OCI-LY7 (cell line): ENCODE measurements around the gene MRPS12. TPM values are rescaled to one million over a fixed set of nuclear protein-coding genes. Genes with fewer than 3 reads are reported as not detected.

Source experiments
- BruUV-seq: library from RNA; stranded (reverse); fragments of 400-500 nt; replicated peaks from 2 replicates; lab custom pipeline; 2021; lab: Mats Ljungman, UMichigan
- CTCF ChIA-PET: fragments of 300-600 bp; sonication (Branson Sonifier 250); formaldehyde crosslinking; loops from one replicate; lab custom pipeline; 2022; ENCODE audit warnings: antibody characterized with exemption; ENCODE audit not compliant: unreplicated experiment; lab: Charles Lee
- POLR2A ChIA-PET: fragments of 300-600 bp; sonication (Branson Sonifier 250); formaldehyde crosslinking; loops from one replicate; lab custom pipeline; 2022; ENCODE audit warnings: antibody characterized with exemption; lab: Charles Lee
- DNase-seq: peaks from one replicate; pipeline ENCODE4 v3.0.0-alpha.2; 2015; ENCODE audit warnings: low spot score
- H2AFZ ChIP-seq: fragments of 200-600 bp; sonication (generic), shearing (Covaris generic); 2 replicates; pipeline ENCODE4 v1.6.1; 2014; ENCODE audit warnings: mild to moderate bottlenecking, antibody characterized with exemption, low read length, moderate library complexity
- H3K27ac ChIP-seq: fragments of 200-600 bp; sonication (generic); 2 replicates; pipeline ENCODE4 v1.5.1; 2014; ENCODE audit warnings: mixed run types, low read depth, mild to moderate bottlenecking, moderate library complexity, low read length, inconsistent platforms; ENCODE audit not compliant: poor library complexity, severe bottlenecking
- H3K36me3 ChIP-seq: fragments of 200-600 bp; sonication (generic); 2 replicates; pipeline ENCODE4 v1.6.1; 2014; ENCODE audit warnings: mild to moderate bottlenecking, antibody characterized with exemption, low read length, moderate library complexity, mixed read lengths; ENCODE audit not compliant: insufficient read depth
- H3K4me1 ChIP-seq: fragments of 200-600 bp; sonication (generic); 2 replicates; pipeline ENCODE4 v1.5.1; 2014; ENCODE audit warnings: mild to moderate bottlenecking, low read length; ENCODE audit not compliant: insufficient read depth, poor library complexity, severe bottlenecking
- H3K4me2 ChIP-seq: fragments of 200-600 bp; sonication (generic); 2 replicates; pipeline ENCODE4 v1.6.1; 2014; ENCODE audit warnings: mild to moderate bottlenecking, low read length
- H3K4me3 ChIP-seq: fragments of 200-600 bp; sonication (generic); 2 replicates; pipeline ENCODE4 v1.5.1; 2014; ENCODE audit warnings: mild to moderate bottlenecking, low read depth, low read length; ENCODE audit not compliant: poor library complexity, severe bottlenecking
- H3K79me2 ChIP-seq: fragments of 200-600 bp; sonication (generic); 2 replicates; pipeline ENCODE4 v1.6.1; 2016; ENCODE audit warnings: low read depth, mild to moderate bottlenecking, low read length, moderate library complexity, mixed read lengths; ENCODE audit not compliant: insufficient read depth
- H3K9me2 ChIP-seq: fragments of 200-600 bp; sonication (generic); 2 replicates; pipeline ENCODE4 v1.6.1; 2016; ENCODE audit warnings: mild to moderate bottlenecking, low read length, mixed read lengths; ENCODE audit not compliant: insufficient read depth
- H3K9me3 ChIP-seq: fragments of 200-600 bp; sonication (generic); 2 replicates; pipeline ENCODE4 v1.6.1; 2014; ENCODE audit warnings: mild to moderate bottlenecking, mixed run types, low read length, mixed read lengths
- H4K20me1 ChIP-seq: fragments of 200-600 bp; sonication (generic); 2 replicates; pipeline ENCODE4 v1.6.1; 2014; ENCODE audit warnings: mild to moderate bottlenecking, antibody characterized with exemption, low read length, moderate library complexity, mixed read lengths; ENCODE audit not compliant: insufficient read depth
- EZH2phosphoT487 ChIP-seq: fragments of 200-600 bp; sonication (generic); IDR thresholded peaks from 2 replicates; pipeline ENCODE4 v1.6.1; 2018; ENCODE audit warnings: low read depth, borderline replicate concordance, mild to moderate bottlenecking, mixed run types, antibody characterized with exemption, low read length, moderate library complexity, mixed read lengths
- intact Hi-C: fragments of 100-400 bp; cut with micrococcal nuclease; formaldehyde crosslinking; loops from one replicate; pipeline ENCODE4 v1.10.0; 2022; ENCODE audit not compliant: unreplicated experiment
- total RNA-seq, 2 experiments: library from RNA; depleted of rRNA in 1 of 2; stranded (reverse); fragments of >200 nt in 1 of 2; shearing (Covaris generic) in 1 of 2; gene quantifications; 2 replicates each; pipeline ENCODE4 v1.2.3, GENCODE V29; 2014 to 2022
- TF ChIP-seq, protein P1 (sequence below): fragments of 200-600 bp; sonication (generic); conservative IDR thresholded peaks from 2 replicates; pipeline ENCODE4 v1.5.1; 2014; ENCODE audit warnings: mild to moderate bottlenecking, antibody characterized with exemption, low read length, moderate library complexity, mixed read lengths

Gene MRPS12
- total RNA-seq, 2 experiments from 2014 or later, result 63.5 to 74.6 TPM

DNA sequence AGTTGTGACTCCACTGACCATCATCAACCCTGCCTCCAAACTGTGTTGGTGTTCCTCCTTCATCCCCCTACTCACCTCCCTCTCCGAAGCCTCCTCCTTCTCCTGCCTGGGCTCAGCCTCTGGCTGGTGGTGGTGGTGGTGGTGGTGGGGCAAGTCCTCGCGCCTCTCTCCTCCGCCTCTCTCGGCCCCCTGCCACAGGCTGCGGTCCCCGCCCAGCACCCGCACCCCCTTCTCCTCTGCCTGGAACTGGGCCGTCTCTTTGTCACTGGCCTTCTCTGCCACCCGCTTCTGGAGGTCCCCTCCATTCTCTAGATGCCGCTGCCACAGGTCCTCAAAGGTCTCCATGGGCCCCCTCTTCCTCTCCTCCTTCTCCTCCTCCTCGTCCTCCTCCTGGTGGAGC, 20.3 kb upstream of the MRPS12 start:
- CTCF ChIA-PET, result no interaction called here
- Histone ChIP-seq H3K27ac (no peak overlapping the region), H3K4me1 (no peaks in the 10 kb centered on the region), H3K4me2 (no peak overlapping the region), H4K20me1 (no peaks in the 10 kb centered on the region), H3K9me2 (no peaks in the 10 kb centered on the region), H3K9me3 (no peaks in the 10 kb centered on the region), H3K4me3 (no peak overlapping the region), H2AFZ (no peak overlapping the region), H3K36me3 (peaks cover 23% of the 10 kb centered on the region), H3K79me2 (no peaks in the 10 kb centered on the region)
- no TSS peak for BruUV-seq
- intact Hi-C loops, result no loop called here
- TF ChIP-seq, protein P1, sequence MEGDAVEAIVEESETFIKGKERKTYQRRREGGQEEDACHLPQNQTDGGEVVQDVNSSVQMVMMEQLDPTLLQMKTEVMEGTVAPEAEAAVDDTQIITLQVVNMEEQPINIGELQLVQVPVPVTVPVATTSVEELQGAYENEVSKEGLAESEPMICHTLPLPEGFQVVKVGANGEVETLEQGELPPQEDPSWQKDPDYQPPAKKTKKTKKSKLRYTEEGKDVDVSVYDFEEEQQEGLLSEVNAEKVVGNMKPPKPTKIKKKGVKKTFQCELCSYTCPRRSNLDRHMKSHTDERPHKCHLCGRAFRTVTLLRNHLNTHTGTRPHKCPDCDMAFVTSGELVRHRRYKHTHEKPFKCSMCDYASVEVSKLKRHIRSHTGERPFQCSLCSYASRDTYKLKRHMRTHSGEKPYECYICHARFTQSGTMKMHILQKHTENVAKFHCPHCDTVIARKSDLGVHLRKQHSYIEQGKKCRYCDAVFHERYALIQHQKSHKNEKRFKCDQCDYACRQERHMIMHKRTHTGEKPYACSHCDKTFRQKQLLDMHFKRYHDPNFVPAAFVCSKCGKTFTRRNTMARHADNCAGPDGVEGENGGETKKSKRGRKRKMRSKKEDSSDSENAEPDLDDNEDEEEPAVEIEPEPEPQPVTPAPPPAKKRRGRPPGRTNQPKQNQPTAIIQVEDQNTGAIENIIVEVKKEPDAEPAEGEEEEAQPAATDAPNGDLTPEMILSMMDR, result no peak
- no peak for TF ChIP-seq EZH2phosphoT487
- no peak for DNase-seq
- POLR2A ChIA-PET, result no interaction called here

DNA sequence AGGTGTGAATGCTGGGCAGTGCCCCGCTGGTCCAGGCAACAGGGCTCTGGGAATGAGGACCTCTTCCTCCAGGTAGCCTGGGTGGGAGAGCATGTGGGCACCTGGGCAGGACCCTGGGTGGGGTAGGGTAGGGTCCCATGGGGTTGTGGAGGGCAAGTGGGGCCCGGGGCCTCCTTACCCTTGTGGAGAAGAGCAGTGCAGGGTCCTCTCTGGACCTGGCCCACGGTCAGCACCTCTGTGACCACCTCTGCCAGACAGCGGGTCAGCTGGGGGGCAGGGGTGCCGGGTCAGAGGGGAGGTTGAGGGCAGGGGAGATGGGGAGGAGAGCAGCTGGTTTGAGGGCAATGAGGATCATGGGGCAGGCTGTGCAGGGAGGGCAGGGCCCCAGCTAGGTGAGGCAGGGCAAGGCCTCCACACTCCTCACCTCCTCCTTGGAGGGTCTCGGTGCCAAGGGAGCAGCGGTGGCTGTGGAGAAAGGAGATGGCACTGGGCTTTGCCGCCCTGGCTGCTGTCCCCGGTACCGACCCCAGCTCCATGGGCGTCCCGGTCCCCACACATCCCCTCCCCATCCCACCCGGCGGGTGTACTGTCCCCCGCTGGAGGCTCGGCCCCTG, 19.2 kb upstream of the MRPS12 start:
- Histone ChIP-seq H3K79me2 (no peaks in the 10 kb centered on the region), H3K27ac (no peak overlapping the region), H3K4me3 (no peak overlapping the region), H4K20me1 (no peaks in the 10 kb centered on the region), H3K9me3 (no peaks in the 10 kb centered on the region), H3K4me1 (no peaks in the 10 kb centered on the region), H3K4me2 (no peak overlapping the region), H3K9me2 (no peaks in the 10 kb centered on the region), H2AFZ (no peak overlapping the region), H3K36me3 (peaks cover 18% of the 10 kb centered on the region)
- CTCF ChIA-PET, result no interaction called here
- intact Hi-C loops, result no loop called here
- POLR2A ChIA-PET, result interaction anchor here (0.6 kb wide), 1 partner anchor 105 kb away, joined by 5 read pairs; no protein-coding TSS in a partner anchor
- no peak for DNase-seq
- BruUV-seq, result no TSS peak
- TF ChIP-seq, protein P1, result no peak
- TF ChIP-seq EZH2phosphoT487, result no peak
